ENCODE results near the gene MYH8.

- no peak for TF ChIP-seq POLR2AphosphoS5 (IDR thresholded peaks at IDR 0.05; ENCODE audit: low read depth, low read length)
- no peak for TF ChIP-seq SPI1 (IDR thresholded peaks at IDR 0.05; ENCODE audit: low read depth, low read length)
- TF ChIP-seq TAF1 (IDR thresholded peaks at IDR 0.05; ENCODE audit: low read depth, low read length): no peak
- no peak for TF ChIP-seq POLR2A (IDR thresholded peaks at IDR 0.05; ENCODE audit: low read depth, low read length)
- no peak for TF ChIP-seq PAX5 (IDR thresholded peaks at IDR 0.05; ENCODE audit: insufficient read depth, low read length, severe bottlenecking)
- no peak for TF ChIP-seq POU2F2 (IDR thresholded peaks at IDR 0.05; ENCODE audit: low read depth, low read length)
Measured at GRCh38 chr17:10344816-10345215, 76.9 kb downstream of the MYH8 start.

Data from GM12891 (cell line).